Astrocyte of the hippocampus (primary cell): ENCODE measurements around the gene SELENOP.
"Not testable (repeated sequence)": the region's sequence is repeated elsewhere in the genome, so short reads cannot be mapped to it uniquely, and the experiment has no call there.

Source experiments
- DNase-seq: peaks from one replicate; pipeline ENCODE4 v3.0.0; 2011; ENCODE audit warnings: low read depth, low spot score

The SELENOP gene

GRCh38 chr5:42826757-42827515, 15.2 kb upstream of the SELENOP start:
- no peak for DNase-seq

- DNase-seq: no peak
These were observed 13.9 kb upstream of the SELENOP start for GRCh38 chr5:42825422-42826148.

GRCh38 chr5:42824347-42824976, 12.8 kb upstream of the SELENOP start:
- no peak for DNase-seq

GRCh38 chr5:42822548-42822947, 10.9 kb upstream of the SELENOP start:
- no peak for DNase-seq

- no peak for DNase-seq
These were observed 8.1 kb upstream of the SELENOP start for GRCh38 chr5:42819745-42820144.

- not testable (repeated sequence) for DNase-seq
These were observed 4.9 kb upstream of the SELENOP start for GRCh38 chr5:42816546-42816945.

- peak; percentile 25 for DNase-seq
These were observed 1.8 kb upstream of the SELENOP start for GRCh38 chr5:42813533-42813932.

GRCh38 chr5:42812620-42813019, 928 bp upstream of the SELENOP start:
- no peak for DNase-seq

- no peak for DNase-seq
These were observed 680 bp downstream of the SELENOP start for GRCh38 chr5:42810834-42811590.

GRCh38 chr5:42808888-42809611, 2.6 kb downstream of the SELENOP start:
- DNase-seq: no peak

GRCh38 chr5:42807722-42808447, 3.8 kb downstream of the SELENOP start:
- DNase-seq: no peak

GRCh38 chr5:42806701-42807262, 4.9 kb downstream of the SELENOP start:
- no peak for DNase-seq

GRCh38 chr5:42806004-42806700, 5.5 kb downstream of the SELENOP start:
- no peak for DNase-seq

GRCh38 chr5:42804717-42805339, 6.9 kb downstream of the SELENOP start:
- no peak for DNase-seq

GRCh38 chr5:42801516-42802166, 10.1 kb downstream of the SELENOP start:
- DNase-seq: no peak

GRCh38 chr5:42800748-42801330, 10.9 kb downstream of the SELENOP start:
- DNase-seq: no peak

GRCh38 chr5:42799668-42800114, 12.0 kb downstream of the SELENOP start:
- DNase-seq: no peak

GRCh38 chr5:42799241-42799608, 12.5 kb downstream of the SELENOP start:
- DNase-seq: no peak
